Activated naive CD8-positive, alpha-beta T cell treated with anti-CD3 and anti-CD28 coated beads, Interleukin-2, amount 50 U/mL, for 24 hours (primary cell): ENCODE data around the gene PRKAA1.
A peak's percentile ranks its signal among the peaks of the same experiment; 100 is the strongest.

Experiments used
- ATAC-seq: fragments of 150-1000 bp; cut with Tn5 transposase; one replicate; pipeline ENCODE4 v1.10.0; 2021
- DNase-seq: peaks from one replicate; pipeline ENCODE4 v3.0.0; 2021
- H3K27ac Mint-ChIP-seq: one replicate; pipeline ENCODE4 v1.8.0; 2021; ENCODE audit warnings: mild to moderate bottlenecking, mixed read lengths
- H3K27me3 Mint-ChIP-seq: one replicate; pipeline ENCODE4 v1.8.0; 2021; ENCODE audit warnings: mixed read lengths
- H3K36me3 Mint-ChIP-seq: one replicate; pipeline ENCODE4 v1.8.0; 2021; ENCODE audit warnings: low read depth, mixed read lengths
- H3K4me1 Mint-ChIP-seq: one replicate; pipeline ENCODE4 v1.8.0; 2021; ENCODE audit warnings: mixed read lengths
- H3K4me3 Mint-ChIP-seq: one replicate; pipeline ENCODE4 v1.8.0; 2021; ENCODE audit warnings: mild to moderate bottlenecking, moderate library complexity, mixed read lengths
- H3K9me3 Mint-ChIP-seq: one replicate; pipeline ENCODE4 v1.8.0; 2021; ENCODE audit warnings: mixed read lengths

The PRKAA1 gene

GRCh38 chr5:40780199-40780598, 18.0 kb downstream of the PRKAA1 start:
- Mint-ChIP-seq H3K27ac (no peak overlapping the region), H3K36me3 (peaks cover 15% of the 10 kb centered on the region), H3K4me1 (peaks cover 45% of the 10 kb centered on the region), H3K9me3 (no peaks in the 10 kb centered on the region), H3K27me3 (no peaks in the 10 kb centered on the region), H3K4me3 (no peak overlapping the region)
- DNase-seq (no peak), ATAC-seq (no peak)

- H3K4me1 Mint-ChIP-seq = peaks cover 43% of the 10 kb centered on the region
- no peak for ATAC-seq
- no peak for DNase-seq
- H3K9me3 Mint-ChIP-seq = no peaks in the 10 kb centered on the region
- no peaks in the 10 kb centered on the region for H3K27me3 Mint-ChIP-seq
- no peak overlapping the region for H3K27ac Mint-ChIP-seq
- H3K36me3 Mint-ChIP-seq = peaks cover 16% of the 10 kb centered on the region
- H3K4me3 Mint-ChIP-seq = no peak overlapping the region
Observed at GRCh38 chr5:40779561-40779960, 18.6 kb downstream of the PRKAA1 start.

- ATAC-seq = no peak
- no peak overlapping the region for H3K4me3 Mint-ChIP-seq
- peaks cover 34% of the 10 kb centered on the region for H3K4me1 Mint-ChIP-seq
- peaks cover 16% of the 10 kb centered on the region for H3K36me3 Mint-ChIP-seq
- H3K27ac Mint-ChIP-seq = no peak overlapping the region
- no peaks in the 10 kb centered on the region for H3K9me3 Mint-ChIP-seq
- H3K27me3 Mint-ChIP-seq = no peaks in the 10 kb centered on the region
- no peak for DNase-seq
Observed at GRCh38 chr5:40778133-40778532, 20.0 kb downstream of the PRKAA1 start.

GRCh38 chr5:40776658-40776977, 21.6 kb downstream of the PRKAA1 start:
- Mint-ChIP-seq H3K27me3 (no peaks in the 10 kb centered on the region), H3K4me1 (peaks cover 25% of the 10 kb centered on the region), H3K4me3 (no peak overlapping the region), H3K27ac (no peak overlapping the region), H3K36me3 (peaks cover 16% of the 10 kb centered on the region), H3K9me3 (no peaks in the 10 kb centered on the region)
- ATAC-seq = no peak
- DNase-seq = no peak

- DNase-seq = no peak
- no peak overlapping the region for H3K4me3 Mint-ChIP-seq
- peak overlapping the region; percentile 10 for H3K27ac Mint-ChIP-seq
- no peak for ATAC-seq
- no peaks in the 10 kb centered on the region for H3K27me3 Mint-ChIP-seq
- peaks cover 20% of the 10 kb centered on the region for H3K4me1 Mint-ChIP-seq
- H3K36me3 Mint-ChIP-seq = peaks cover 16% of the 10 kb centered on the region
- H3K9me3 Mint-ChIP-seq = no peaks in the 10 kb centered on the region
Observed at GRCh38 chr5:40775846-40776657, 22.1 kb downstream of the PRKAA1 start.

- H3K9me3 Mint-ChIP-seq = no peaks in the 10 kb centered on the region
- peaks cover 17% of the 10 kb centered on the region for H3K36me3 Mint-ChIP-seq
- peak overlapping the region; percentile 10 for H3K27ac Mint-ChIP-seq
- no peak for DNase-seq
- peaks cover 16% of the 10 kb centered on the region for H3K4me1 Mint-ChIP-seq
- no peak for ATAC-seq
- no peak overlapping the region for H3K4me3 Mint-ChIP-seq
- no peaks in the 10 kb centered on the region for H3K27me3 Mint-ChIP-seq
Observed at GRCh38 chr5:40775085-40775845, 22.9 kb downstream of the PRKAA1 start.

- Mint-ChIP-seq H3K4me1 (peaks cover 14% of the 10 kb centered on the region), H3K4me3 (no peak overlapping the region), H3K27me3 (no peaks in the 10 kb centered on the region), H3K36me3 (peaks cover 19% of the 10 kb centered on the region), H3K9me3 (no peaks in the 10 kb centered on the region), H3K27ac (no peak overlapping the region)
- DNase-seq = no peak
- no peak for ATAC-seq
Observed at GRCh38 chr5:40774623-40775022, 23.6 kb downstream of the PRKAA1 start.

- Mint-ChIP-seq H3K27me3 (no peaks in the 10 kb centered on the region), H3K4me1 (peaks cover 2% of the 10 kb centered on the region), H3K4me3 (no peak overlapping the region), H3K27ac (no peak overlapping the region), H3K9me3 (no peaks in the 10 kb centered on the region), H3K36me3 (peaks cover 24% of the 10 kb centered on the region)
- DNase-seq = no peak
- ATAC-seq = no peak
Observed at GRCh38 chr5:40770764-40771163, 27.4 kb downstream of the PRKAA1 start.

- Mint-ChIP-seq H3K4me1 (no peaks in the 10 kb centered on the region), H3K36me3 (peaks cover 31% of the 10 kb centered on the region), H3K9me3 (no peaks in the 10 kb centered on the region), H3K4me3 (no peak overlapping the region), H3K27me3 (no peaks in the 10 kb centered on the region), H3K27ac (no peak overlapping the region)
- ATAC-seq (no peak), DNase-seq (no peak)
Observed at GRCh38 chr5:40762705-40763104, 35.5 kb downstream of the PRKAA1 start.

- H3K9me3 Mint-ChIP-seq = no peaks in the 10 kb centered on the region
- H3K27me3 Mint-ChIP-seq = no peaks in the 10 kb centered on the region
- ATAC-seq = no peak
- H3K4me1 Mint-ChIP-seq = peaks cover 1% of the 10 kb centered on the region
- H3K27ac Mint-ChIP-seq = no peak overlapping the region
- peaks cover 17% of the 10 kb centered on the region for H3K36me3 Mint-ChIP-seq
- H3K4me3 Mint-ChIP-seq = no peak overlapping the region
- DNase-seq = no peak
Observed at GRCh38 chr5:40757400-40757799, 40.8 kb downstream of the PRKAA1 start.

GRCh38 chr5:40755407-40756365, 42.5 kb downstream of the PRKAA1 start, which contains the start of gene TTC33:
Gene TTC33, minus strand, starts transcription at chr5:40755961. Its CDS starts 8,943 bp downstream, at chr5:40747018.
- peak; percentile 95 for DNase-seq
- H3K36me3 Mint-ChIP-seq = peaks cover 18% of the 10 kb centered on the region
- H3K9me3 Mint-ChIP-seq = no peaks in the 10 kb centered on the region
- no peak within 1 kb of the TSS for H3K27ac Mint-ChIP-seq
- no peaks in the 10 kb centered on the region for H3K27me3 Mint-ChIP-seq
- H3K4me1 Mint-ChIP-seq = peaks cover 12% of the 10 kb centered on the region
- H3K4me3 Mint-ChIP-seq = no peak within 1 kb of the TSS
- peak; percentile 93 for ATAC-seq

- peak; percentile 58 for DNase-seq
Observed at GRCh38 chr5:40755093-40755406, 43.1 kb downstream of the PRKAA1 start.

GRCh38 chr5:40754381-40755092, 43.6 kb downstream of the PRKAA1 start:
- Mint-ChIP-seq H3K4me3 (no peak overlapping the region), H3K4me1 (peaks cover 16% of the 10 kb centered on the region), H3K27ac (no peak overlapping the region), H3K36me3 (peaks cover 16% of the 10 kb centered on the region), H3K9me3 (no peaks in the 10 kb centered on the region), H3K27me3 (no peaks in the 10 kb centered on the region)
- ATAC-seq (no peak), DNase-seq (no peak)

More at GRCh38 chr5:40755093-40755406, 43.1 kb downstream of the PRKAA1 start:
- ATAC-seq = peak; percentile 81
- Mint-ChIP-seq H3K9me3 (no peaks in the 10 kb centered on the region), H3K4me3 (no peak overlapping the region), H3K27me3 (no peaks in the 10 kb centered on the region), H3K36me3 (peaks cover 17% of the 10 kb centered on the region), H3K27ac (no peak overlapping the region), H3K4me1 (peaks cover 15% of the 10 kb centered on the region)

- Mint-ChIP-seq H3K36me3 (peaks cover 31% of the 10 kb centered on the region), H3K4me1 (peaks cover 27% of the 10 kb centered on the region), H3K27me3 (no peaks in the 10 kb centered on the region), H3K4me3 (no peak overlapping the region), H3K9me3 (no peaks in the 10 kb centered on the region), H3K27ac (no peak overlapping the region)
- ATAC-seq (no peak), DNase-seq (no peak)
Observed at GRCh38 chr5:40746703-40747102, 51.5 kb downstream of the PRKAA1 start.
